Right ventricle myocardium superior (tissue), 1 donor: ENCODE data around the gene RALGPS1. TPM values are rescaled to one million over a fixed set of nuclear protein-coding genes. Genes with fewer than 3 reads are reported as not detected.
A peak's percentile ranks its signal among the peaks of the same experiment; 100 is the strongest.

Source experiments
- ATAC-seq: fragments of 200-7000 bp; cut with Tn5 transposase; one replicate; pipeline ENCODE4 v1.9.1; 2020; ENCODE audit warnings: mild to moderate bottlenecking; ENCODE audit not compliant: poor library complexity
- DNase-seq: peaks from one replicate; pipeline ENCODE4 v3.0.0-alpha.2; 2020
- intact Hi-C: fragments of 100-400 bp; cut with DNase I; formaldehyde crosslinking; loops from one replicate; pipeline ENCODE4 v1.11.2; 2022
- total RNA-seq: library from RNA; stranded (reverse); fragmentation: NEBNext Ultra II Directional; extraction: Animal tissue kit (Norgen Biotek cat#: 25700); gene quantifications from one replicate; pipeline ENCODE4 v1.2.1, GENCODE V29; 2021
- donor health status: DM: no; HTN: yes; CAD: no; lungs with severe emphysema.

RALGPS1 gene
- total RNA-seq, 1 donor from 2014 or later: 17.7 TPM

- intact Hi-C loops: loop anchor here (2.0 kb wide), 1 partner anchor 251 kb away; no protein-coding TSS in a partner anchor
- DNase-seq: no peak
- ATAC-seq: no peak
Measured at GRCh38 chr9:127195976-127196825, 281.6 kb downstream of the RALGPS1 start.

DNA sequence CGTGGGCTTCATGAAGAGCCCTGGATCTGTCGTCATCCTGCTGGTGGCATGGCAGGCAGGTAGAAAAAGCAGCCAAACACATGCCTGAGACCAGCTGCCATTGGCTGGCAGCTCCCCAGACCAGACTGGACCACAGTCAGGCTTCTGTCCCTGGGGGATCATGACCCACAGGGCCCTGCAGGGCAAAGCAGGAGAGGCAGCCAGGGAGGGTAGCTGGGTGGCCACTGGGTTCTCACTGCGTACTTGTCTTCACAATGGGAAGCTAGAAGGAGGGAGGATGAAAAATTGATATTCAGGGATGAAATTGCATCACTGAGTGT, 282.2 kb downstream of the RALGPS1 start:
- intact Hi-C loops: loop anchor here (2.0 kb wide), 1 partner anchor 252 kb away; no protein-coding TSS in a partner anchor
- DNase-seq: no peak
- ATAC-seq: peak; percentile 5

DNA sequence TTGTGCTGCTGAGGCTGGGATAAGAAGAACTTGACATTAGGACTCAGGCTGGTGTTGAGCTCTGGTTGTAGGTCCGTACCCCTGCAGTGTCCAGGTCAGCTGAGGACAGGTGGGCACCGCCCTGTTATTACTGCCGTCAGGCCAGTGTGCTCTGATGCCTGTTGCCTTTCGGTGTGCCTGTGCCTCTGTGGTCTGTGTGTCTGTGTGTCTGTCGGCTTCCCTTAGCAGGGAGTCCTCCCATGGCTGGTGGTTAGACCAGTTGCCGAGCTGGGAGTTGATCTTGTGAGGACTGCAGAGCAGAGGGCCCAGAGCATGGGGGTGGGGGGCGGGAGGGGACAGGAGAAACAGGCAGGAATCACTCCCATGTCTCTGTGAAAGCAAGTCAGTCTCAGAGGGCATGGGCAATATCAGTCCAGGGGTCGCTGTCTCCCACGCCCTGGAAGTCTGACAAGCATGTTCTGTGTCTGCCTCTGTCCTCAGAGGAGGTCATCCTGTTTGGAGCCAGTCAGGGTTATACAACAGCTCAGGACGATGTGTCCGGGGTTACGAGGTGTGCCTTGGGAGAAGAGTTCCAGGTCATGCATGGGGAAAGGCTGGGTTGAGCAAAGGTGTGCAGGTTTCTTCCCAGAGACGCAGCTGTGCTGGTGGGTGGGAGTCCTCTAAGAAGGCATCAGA, 282.7 kb downstream of the RALGPS1 start:
- intact Hi-C loops: loop anchor here (2.0 kb wide), 1 partner anchor 253 kb away; no protein-coding TSS in a partner anchor
- ATAC-seq (peak; percentile 65), DNase-seq (no peak)

GRCh38 chr9:127197861-127198430, 283.4 kb downstream of the RALGPS1 start:
- no peak for DNase-seq
- intact Hi-C loops: loop anchor here (2.0 kb wide), 1 partner anchor 253 kb away; no protein-coding TSS in a partner anchor
- peak; percentile 26 for ATAC-seq

- intact Hi-C loops: no loop called here
- DNase-seq (no peak), ATAC-seq (no peak)
Measured at GRCh38 chr9:127198587-127198986, 284.0 kb downstream of the RALGPS1 start.

GRCh38 chr9:127199001-127199791, 284.6 kb downstream of the RALGPS1 start:
- peak; percentile 86 for DNase-seq
- intact Hi-C loops: no loop called here
- peak; percentile 72 for ATAC-seq

- no peak for DNase-seq
- intact Hi-C loops: no loop called here
- no peak for ATAC-seq
Measured at GRCh38 chr9:127200106-127200862, 285.7 kb downstream of the RALGPS1 start.

DNA sequence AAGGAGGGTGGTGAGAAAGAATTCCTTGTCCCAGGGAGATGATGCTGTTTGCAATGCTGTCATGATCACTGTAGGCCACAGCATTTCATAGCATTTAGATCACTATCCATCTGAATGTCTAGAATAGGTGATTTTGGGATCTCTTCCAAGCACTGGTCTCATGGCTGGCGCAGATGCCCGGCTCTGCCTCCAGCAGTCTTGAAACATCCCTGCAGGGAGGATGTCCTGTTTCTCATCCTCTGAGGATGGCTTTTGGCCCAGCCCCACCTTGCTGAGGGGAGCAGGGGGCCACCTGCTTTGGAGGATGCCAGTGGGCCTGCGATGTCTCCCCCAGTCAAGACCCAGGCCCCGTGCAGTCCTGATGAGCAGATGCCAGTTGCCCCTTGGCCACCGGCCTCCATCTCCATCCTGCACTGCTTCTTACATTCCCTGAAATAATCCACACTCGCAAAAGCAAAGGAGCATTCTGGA, 286.5 kb downstream of the RALGPS1 start:
- DNase-seq (no peak), ATAC-seq (no peak)
- intact Hi-C loops: no loop called here

GRCh38 chr9:127201731-127202130, 287.1 kb downstream of the RALGPS1 start:
- ATAC-seq (no peak), DNase-seq (no peak)
- intact Hi-C loops: no loop called here

GRCh38 chr9:127202461-127203169, 288.0 kb downstream of the RALGPS1 start:
- intact Hi-C loops: no loop called here
- no peak for ATAC-seq
- no peak for DNase-seq

GRCh38 chr9:127203681-127204327, 289.2 kb downstream of the RALGPS1 start:
- intact Hi-C loops: no loop called here
- ATAC-seq (no peak), DNase-seq (no peak)

GRCh38 chr9:127204771-127205470, 290.3 kb downstream of the RALGPS1 start:
- DNase-seq: no peak
- ATAC-seq: peak; percentile 44
- intact Hi-C loops: no loop called here

GRCh38 chr9:127205952-127206351, 291.4 kb downstream of the RALGPS1 start:
- intact Hi-C loops: no loop called here
- DNase-seq: no peak
- no peak for ATAC-seq

- ATAC-seq (no peak), DNase-seq (no peak)
- intact Hi-C loops: no loop called here
Measured at GRCh38 chr9:127206666-127207065, 292.1 kb downstream of the RALGPS1 start.

GRCh38 chr9:127207734-127208410, 293.3 kb downstream of the RALGPS1 start:
- ATAC-seq (no peak), DNase-seq (no peak)
- intact Hi-C loops: no loop called here

DNA sequence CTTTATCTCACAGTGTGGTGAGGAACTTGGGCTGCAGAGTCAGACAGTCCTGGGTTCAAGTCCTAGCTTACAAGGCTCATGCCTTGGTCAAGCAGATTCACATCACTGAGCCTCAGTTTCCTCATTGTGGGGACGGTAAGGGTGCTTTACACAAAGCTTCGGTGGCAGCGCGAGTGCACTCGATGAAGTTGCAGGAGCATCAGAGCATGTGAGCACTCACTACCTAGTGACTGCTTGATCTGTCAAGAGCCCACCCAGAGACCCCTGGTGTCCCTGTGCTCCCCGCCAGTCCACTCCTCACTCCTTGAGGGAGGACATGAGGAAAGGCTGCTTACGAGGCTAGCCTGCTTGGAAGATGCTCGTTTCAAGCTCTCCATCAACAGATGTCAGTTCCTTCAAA, 293.8 kb downstream of the RALGPS1 start:
- intact Hi-C loops: no loop called here
- DNase-seq (no peak), ATAC-seq (no peak)
